Smooth muscle cell (in vitro differentiated cells): ENCODE results near the gene DENND2C. TPM values are rescaled to one million over a fixed set of nuclear protein-coding genes. Genes with fewer than 3 reads are reported as not detected.

Experiments used
- DNase-seq: peaks from one replicate; lab custom pipeline; 2025; ENCODE audit not compliant: unreplicated experiment; lab: John Stamatoyannopoulos, UW
- H2AFZ ChIP-seq: fragments of 200-600 bp; sonication (generic); 2 replicates; pipeline ENCODE4 v1.6.0; 2016; ENCODE audit warnings: antibody characterized with exemption, low read depth, mild to moderate bottlenecking
- H3F3A ChIP-seq: fragments of 200-600 bp; sonication (generic); 2 replicates; pipeline ENCODE4 v1.6.0; 2017; ENCODE audit warnings: antibody characterized with exemption, low read depth
- H3K27ac ChIP-seq: fragments of 200-600 bp; sonication (generic); 2 replicates; pipeline ENCODE4 v1.5.1; 2016; ENCODE audit warnings: low read depth, mild to moderate bottlenecking
- H3K27me3 ChIP-seq: fragments of 200-600 bp; sonication (generic); 2 replicates; pipeline ENCODE4 v1.6.1; 2016; ENCODE audit warnings: low read depth, mild to moderate bottlenecking
- H3K36me3 ChIP-seq: fragments of 200-600 bp; sonication (generic); 2 replicates; pipeline ENCODE4 v1.5.1; 2016; ENCODE audit warnings: low read depth
- H3K4me1 ChIP-seq: fragments of 200-600 bp; sonication (generic); 2 replicates; pipeline ENCODE4 v1.5.1; 2016; ENCODE audit warnings: low read depth
- H3K4me2 ChIP-seq: fragments of 200-600 bp; sonication (generic); 2 replicates; pipeline ENCODE4 v1.6.0; 2016; ENCODE audit warnings: mild to moderate bottlenecking
- H3K4me3 ChIP-seq: fragments of 200-600 bp; sonication (generic); 2 replicates; pipeline ENCODE4 v1.5.1; 2016; ENCODE audit warnings: mild to moderate bottlenecking
- H3K79me2 ChIP-seq: fragments of 200-600 bp; sonication (generic); 2 replicates; pipeline ENCODE4 v1.6.0; 2016; ENCODE audit warnings: low read depth, mild to moderate bottlenecking
- H3K9ac ChIP-seq: fragments of 200-600 bp; sonication (generic); 2 replicates; pipeline ENCODE4 v1.6.0; 2016; ENCODE audit warnings: low read depth
- H3K9me3 ChIP-seq: fragments of 200-600 bp; sonication (generic); replicated peaks from 2 replicates; pipeline ENCODE4 v1.5.1; 2016; ENCODE audit warnings: low read depth
- H4K20me1 ChIP-seq: fragments of 200-600 bp; sonication (generic); 2 replicates; pipeline ENCODE4 v1.6.0; 2016; ENCODE audit warnings: low read depth
- WGBS: methylation state at CpG from one replicate; pipeline ENCODE4 v1.1.7; 2016; ENCODE audit warnings: low lambda C conversion rate; 5-methylcytosine and 5-hydroxymethylcytosine counted together
- polyA plus RNA-seq: library from polyadenylated mRNA; unstranded; fragments of >200 nt; fragmentation: Nextera tagmentation; extraction: Ambion mirVana; gene quantifications from 2 replicates; pipeline ENCODE4 v1.2.1, GENCODE V29; 2016
- total RNA-seq: library from RNA; depleted of rRNA; stranded (reverse); fragments of >200 nt; gene quantifications from 2 replicates; pipeline ENCODE4 v1.2.3, GENCODE V29; 2014
- TF ChIP-seq, protein P1 (sequence below): fragments of 200-600 bp; sonication (generic); IDR thresholded peaks from 2 replicates; pipeline ENCODE4 v1.5.1; 2017; ENCODE audit warnings: borderline replicate concordance, mild to moderate bottlenecking, antibody characterized with exemption; ENCODE audit not compliant: insufficient read depth, poor library complexity, severe bottlenecking

DENND2C gene
- total and polyA plus RNA-seq, 2 experiments from 2014 or later, result 1.4 to 4.1 TPM

DNA sequence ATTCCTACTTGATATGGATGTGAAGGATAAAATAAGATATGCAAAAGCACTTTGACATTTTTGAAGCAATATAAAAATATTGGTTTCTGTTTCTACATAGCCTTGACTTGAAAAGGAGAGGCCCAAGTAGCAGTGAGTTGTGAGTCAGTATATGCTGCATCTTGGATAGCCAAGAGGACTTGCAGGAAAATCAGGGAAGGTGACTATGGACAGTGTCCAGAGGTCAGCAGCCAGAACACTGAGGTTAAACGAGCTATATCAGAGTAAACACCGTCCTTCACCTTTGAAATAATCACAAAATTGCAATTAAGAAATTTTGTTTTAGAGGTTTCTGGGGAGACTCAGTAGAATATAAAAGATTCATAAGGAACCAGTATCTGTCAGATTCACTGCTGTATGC, 32.1 kb upstream of the DENND2C start:
- DNase-seq, result no peak
- H3K9me3 ChIP-seq, result no peaks in the 10 kb centered on the region
- WGBS, result 81% methylated on average over 2 of the region's 2 CpGs
- no peak overlapping the region for H3K27ac ChIP-seq
- peaks cover 4% of the 10 kb centered on the region for H3F3A ChIP-seq
- H3K4me2 ChIP-seq, result no peak overlapping the region
- TF ChIP-seq, protein P1, sequence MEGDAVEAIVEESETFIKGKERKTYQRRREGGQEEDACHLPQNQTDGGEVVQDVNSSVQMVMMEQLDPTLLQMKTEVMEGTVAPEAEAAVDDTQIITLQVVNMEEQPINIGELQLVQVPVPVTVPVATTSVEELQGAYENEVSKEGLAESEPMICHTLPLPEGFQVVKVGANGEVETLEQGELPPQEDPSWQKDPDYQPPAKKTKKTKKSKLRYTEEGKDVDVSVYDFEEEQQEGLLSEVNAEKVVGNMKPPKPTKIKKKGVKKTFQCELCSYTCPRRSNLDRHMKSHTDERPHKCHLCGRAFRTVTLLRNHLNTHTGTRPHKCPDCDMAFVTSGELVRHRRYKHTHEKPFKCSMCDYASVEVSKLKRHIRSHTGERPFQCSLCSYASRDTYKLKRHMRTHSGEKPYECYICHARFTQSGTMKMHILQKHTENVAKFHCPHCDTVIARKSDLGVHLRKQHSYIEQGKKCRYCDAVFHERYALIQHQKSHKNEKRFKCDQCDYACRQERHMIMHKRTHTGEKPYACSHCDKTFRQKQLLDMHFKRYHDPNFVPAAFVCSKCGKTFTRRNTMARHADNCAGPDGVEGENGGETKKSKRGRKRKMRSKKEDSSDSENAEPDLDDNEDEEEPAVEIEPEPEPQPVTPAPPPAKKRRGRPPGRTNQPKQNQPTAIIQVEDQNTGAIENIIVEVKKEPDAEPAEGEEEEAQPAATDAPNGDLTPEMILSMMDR, result no peak
- peaks cover 9% of the 10 kb centered on the region for H3K36me3 ChIP-seq
- H3K9ac ChIP-seq, result no peak overlapping the region
- H2AFZ ChIP-seq, result no peak overlapping the region
- H3K4me3 ChIP-seq, result no peak overlapping the region
- H4K20me1 ChIP-seq, result peaks cover 4% of the 10 kb centered on the region
- H3K27me3 ChIP-seq, result no peaks in the 10 kb centered on the region
- H3K79me2 ChIP-seq, result no peaks in the 10 kb centered on the region
- H3K4me1 ChIP-seq, result no peaks in the 10 kb centered on the region

GRCh38 chr1:114700036-114700600, 30.3 kb upstream of the DENND2C start:
- no peak overlapping the region for H2AFZ ChIP-seq
- 78% methylated on average over 4 of the region's 4 CpGs for WGBS
- TF ChIP-seq, protein P1, result no peak

DNA sequence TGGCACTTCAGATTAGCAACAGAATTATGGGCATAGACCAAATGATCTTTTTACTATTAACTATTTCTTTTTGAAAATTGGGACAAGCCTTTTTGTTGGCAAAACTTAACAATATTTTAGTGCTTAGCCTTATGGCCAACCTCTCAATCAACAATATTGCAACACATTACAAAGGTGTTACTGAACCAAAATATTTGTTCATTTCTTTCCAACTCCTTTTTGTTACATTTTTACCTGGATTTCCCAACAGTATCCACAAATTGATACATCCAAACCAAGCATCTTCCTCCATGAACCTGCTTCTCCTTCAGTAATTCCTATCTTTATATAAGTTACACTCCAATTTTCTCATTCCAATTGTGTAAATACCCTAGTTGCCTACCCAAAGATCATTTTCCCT, 27.0 kb upstream of the DENND2C start:
- Histone ChIP-seq H3K4me1 (no peaks in the 10 kb centered on the region), H3K4me3 (no peak overlapping the region), H3K27ac (no peak overlapping the region), H2AFZ (no peak overlapping the region), H3K27me3 (peaks cover 4% of the 10 kb centered on the region), H3F3A (no peaks in the 10 kb centered on the region), H3K36me3 (no peaks in the 10 kb centered on the region), H3K9ac (no peak overlapping the region), H3K4me2 (no peak overlapping the region), H3K9me3 (no peaks in the 10 kb centered on the region), H4K20me1 (no peaks in the 10 kb centered on the region), H3K79me2 (no peaks in the 10 kb centered on the region)
- TF ChIP-seq, protein P1, result no peak
- DNase-seq, result no peak

More at GRCh38 chr1:114700036-114700600, 30.3 kb upstream of the DENND2C start:
- Histone ChIP-seq H3K27ac (no peak overlapping the region), H3K4me2 (no peak overlapping the region), H3K9ac (no peak overlapping the region), H3K79me2 (no peaks in the 10 kb centered on the region), H3K9me3 (no peaks in the 10 kb centered on the region), H4K20me1 (peaks cover 4% of the 10 kb centered on the region), H3K4me3 (no peak overlapping the region), H3K4me1 (no peaks in the 10 kb centered on the region), H3F3A (no peaks in the 10 kb centered on the region), H3K36me3 (peaks cover 3% of the 10 kb centered on the region), H3K27me3 (peaks cover 4% of the 10 kb centered on the region)
- DNase-seq, result no peak

DNA sequence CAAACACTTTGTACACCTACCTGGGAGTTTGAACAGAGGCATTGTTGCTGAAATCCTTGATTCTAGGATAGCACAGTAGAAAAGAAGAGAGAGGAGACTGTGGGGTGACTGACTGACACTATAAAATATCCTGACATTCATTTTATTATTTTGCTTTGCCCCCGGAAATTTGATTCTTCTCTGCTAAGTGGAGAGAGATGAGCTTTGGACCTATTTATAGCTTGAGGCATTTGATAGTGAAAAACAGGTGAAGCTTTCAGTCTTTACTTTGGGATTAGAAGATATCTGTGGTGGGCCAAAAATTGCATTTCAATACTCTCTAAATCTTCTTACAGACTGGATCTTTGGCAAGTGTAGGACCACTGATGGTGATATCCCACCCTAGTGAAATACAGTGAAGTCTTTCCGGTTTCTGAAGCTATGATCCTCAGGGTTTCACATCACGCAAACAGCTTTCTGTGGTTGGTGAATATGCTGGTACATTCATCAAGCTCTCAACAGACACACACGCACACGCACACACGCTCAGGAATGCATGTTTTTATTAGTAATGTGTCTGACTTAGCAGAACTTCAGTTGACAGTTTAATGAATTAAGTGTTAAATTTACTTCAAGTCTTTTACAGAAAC, 25.7 kb upstream of the DENND2C start, which contains the start of gene AMPD1:
TSS of gene AMPD1 (minus strand) at position 117 of the 629 bp plus-strand sequence. CDS start at position 42, 75 bp downstream.
- no peak within 1 kb of the TSS for H3K27ac ChIP-seq
- H3K79me2 ChIP-seq, result no peaks in the 10 kb centered on the region
- TF ChIP-seq, protein P1, result no peak
- H3K9ac ChIP-seq, result no peak within 1 kb of the TSS
- no peak within 1 kb of the TSS for H3K4me2 ChIP-seq
- H3K36me3 ChIP-seq, result no peaks in the 10 kb centered on the region
- H3K4me1 ChIP-seq, result no peaks in the 10 kb centered on the region
- H3K27me3 ChIP-seq, result peaks cover 4% of the 10 kb centered on the region
- H3K9me3 ChIP-seq, result no peaks in the 10 kb centered on the region
- no peaks in the 10 kb centered on the region for H3F3A ChIP-seq
- WGBS, result 74% methylated on average over 6 of the region's 6 CpGs
- no peaks in the 10 kb centered on the region for H4K20me1 ChIP-seq
- H2AFZ ChIP-seq, result no peak within 1 kb of the TSS
- H3K4me3 ChIP-seq, result no peak within 1 kb of the TSS
- DNase-seq, result no peak
